HG03521 (cell line): ENCODE data around the gene SLC26A1.

Experiments used
- ATAC-seq: cut with Tn5 transposase; IDR thresholded peaks from one replicate; pipeline ENCODE4 v1.9.1; 2021; ENCODE audit warnings: mild to moderate bottlenecking, moderate library complexity; ENCODE audit not compliant: unreplicated experiment

SLC26A1 gene

GRCh38 chr4:1029529-1029928, 36.3 kb upstream of the SLC26A1 start:
- no peak for ATAC-seq

GRCh38 chr4:1028574-1029220, 35.5 kb upstream of the SLC26A1 start:
- ATAC-seq, result no peak

- no peak for ATAC-seq
These were observed 34.7 kb upstream of the SLC26A1 start for GRCh38 chr4:1027915-1028238.

GRCh38 chr4:1027219-1027914, 34.2 kb upstream of the SLC26A1 start:
- ATAC-seq, result no peak

GRCh38 chr4:1026115-1026514, 32.9 kb upstream of the SLC26A1 start:
- ATAC-seq, result peak; percentile 54

GRCh38 chr4:1024882-1025545, 31.8 kb upstream of the SLC26A1 start:
- ATAC-seq, result no peak

GRCh38 chr4:1023895-1024740, 30.9 kb upstream of the SLC26A1 start:
- ATAC-seq, result no peak

GRCh38 chr4:1023075-1023640, 30.0 kb upstream of the SLC26A1 start:
- no peak for ATAC-seq

GRCh38 chr4:1022739-1023066, 29.5 kb upstream of the SLC26A1 start:
- ATAC-seq, result no peak

GRCh38 chr4:1022051-1022738, 29.0 kb upstream of the SLC26A1 start:
- no peak for ATAC-seq

GRCh38 chr4:1021386-1022050, 28.3 kb upstream of the SLC26A1 start:
- ATAC-seq, result peak; percentile 55

- ATAC-seq, result no peak
These were observed 26.7 kb upstream of the SLC26A1 start for GRCh38 chr4:1019729-1020470.

- no peak for ATAC-seq
These were observed 26.1 kb upstream of the SLC26A1 start for GRCh38 chr4:1019320-1019719.

GRCh38 chr4:1018147-1019020, 25.2 kb upstream of the SLC26A1 start:
- no peak for ATAC-seq

- ATAC-seq, result no peak
These were observed 24.5 kb upstream of the SLC26A1 start for GRCh38 chr4:1017706-1018105.

GRCh38 chr4:1017211-1017610, 24.0 kb upstream of the SLC26A1 start:
- ATAC-seq, result no peak

- ATAC-seq, result no peak
These were observed 22.5 kb upstream of the SLC26A1 start for GRCh38 chr4:1015746-1016145.

- ATAC-seq, result no peak
These were observed 22.0 kb upstream of the SLC26A1 start for GRCh38 chr4:1015179-1015578.
